ENCODE data around the gene ABHD17B.

ABHD17B gene

GRCh38 chr9:71876106-71876505 lies 34.9 kb downstream of the ABHD17B start:
- no peak for DNase-seq

GRCh38 chr9:71875345-71875744 lies 35.6 kb downstream of the ABHD17B start:
- DNase-seq, result no peak

- no peak for DNase-seq
Measured at GRCh38 chr9:71863631-71864030, 47.4 kb downstream of the ABHD17B start.

- DNase-seq, result no peak
Measured at GRCh38 chr9:71861618-71862017, 49.4 kb downstream of the ABHD17B start.

GRCh38 chr9:71859939-71860338 lies 51.1 kb downstream of the ABHD17B start:
- DNase-seq, result no peak

GRCh38 chr9:71858812-71859211 lies 52.2 kb downstream of the ABHD17B start:
- DNase-seq, result no peak

DNA sequence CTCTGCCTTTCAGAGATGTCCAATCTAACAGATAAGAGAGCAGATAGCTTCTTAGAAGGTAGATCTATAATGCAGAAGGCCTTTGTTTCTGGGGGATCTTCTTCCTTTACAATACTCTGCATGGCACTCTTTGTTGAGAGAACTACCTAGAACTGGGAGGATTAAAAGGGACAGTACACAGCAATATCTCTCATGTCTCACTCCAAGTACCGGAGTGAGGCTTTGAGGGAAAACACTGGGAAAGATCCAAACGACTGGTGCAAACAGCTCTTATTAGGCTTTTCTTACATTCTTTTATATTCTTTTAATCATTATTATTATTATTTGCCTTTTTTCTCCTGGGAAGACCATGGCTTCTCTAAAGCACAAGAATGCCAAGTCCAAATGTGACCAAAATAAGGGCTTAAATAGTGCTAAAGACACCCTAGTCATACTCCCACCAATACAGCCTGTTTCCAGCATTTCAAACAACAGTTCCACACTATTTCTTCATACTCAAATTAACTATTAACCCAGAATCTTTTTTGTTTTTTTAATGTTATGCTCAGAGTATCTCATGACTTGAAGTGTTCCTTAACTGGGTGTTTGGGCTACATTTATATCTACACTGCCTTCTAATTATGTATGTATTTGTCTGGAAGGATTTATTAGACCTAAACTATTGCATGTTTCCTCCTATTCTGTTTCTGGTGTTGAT lies 52.7 kb downstream of the ABHD17B start:
- DNase-seq, result no peak

GRCh38 chr9:71857159-71857558 lies 53.8 kb downstream of the ABHD17B start:
- DNase-seq, result no peak

DNA sequence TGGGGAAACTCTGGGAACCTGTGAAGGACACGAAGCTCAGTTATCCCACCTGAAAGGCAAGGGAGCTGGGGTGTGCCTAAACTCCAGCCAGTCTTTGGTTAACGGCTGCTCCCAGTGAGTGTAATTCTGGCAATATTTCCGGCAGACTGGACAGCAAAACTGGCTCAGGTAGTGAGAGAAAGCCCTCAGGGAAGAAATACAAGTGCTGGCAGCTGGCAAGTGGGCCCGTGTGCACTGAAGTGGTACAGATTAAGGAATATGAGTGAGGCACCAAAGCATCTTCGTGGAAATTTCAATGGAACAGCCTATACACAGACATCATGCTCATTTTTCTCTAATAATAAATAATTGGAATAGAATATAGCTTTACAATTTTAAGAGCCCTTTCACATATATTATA lies 56.2 kb downstream of the ABHD17B start:
- DNase-seq, result no peak

- no peak for DNase-seq
Measured at GRCh38 chr9:71853084-71853483, 57.9 kb downstream of the ABHD17B start.

DNA sequence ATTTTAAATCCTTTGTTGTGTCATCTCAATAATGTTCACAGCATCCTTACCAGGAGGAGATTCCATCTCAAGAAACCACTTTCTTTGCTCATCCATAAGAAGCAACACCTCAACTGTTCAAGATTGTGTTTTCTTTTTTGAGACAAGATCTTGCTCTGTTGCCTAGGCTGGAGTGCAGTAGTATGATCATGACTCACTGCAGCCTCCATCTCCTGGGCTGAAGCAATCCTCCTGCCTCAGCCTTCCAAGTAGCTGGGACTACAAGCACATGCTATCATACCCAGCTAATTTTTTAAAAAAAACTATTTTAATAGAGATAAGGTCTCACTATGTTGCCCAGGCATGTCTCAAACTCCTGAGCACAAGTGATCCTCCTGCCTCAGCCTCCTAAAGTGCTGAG lies 60.0 kb downstream of the ABHD17B start:
- no peak for DNase-seq

DNA sequence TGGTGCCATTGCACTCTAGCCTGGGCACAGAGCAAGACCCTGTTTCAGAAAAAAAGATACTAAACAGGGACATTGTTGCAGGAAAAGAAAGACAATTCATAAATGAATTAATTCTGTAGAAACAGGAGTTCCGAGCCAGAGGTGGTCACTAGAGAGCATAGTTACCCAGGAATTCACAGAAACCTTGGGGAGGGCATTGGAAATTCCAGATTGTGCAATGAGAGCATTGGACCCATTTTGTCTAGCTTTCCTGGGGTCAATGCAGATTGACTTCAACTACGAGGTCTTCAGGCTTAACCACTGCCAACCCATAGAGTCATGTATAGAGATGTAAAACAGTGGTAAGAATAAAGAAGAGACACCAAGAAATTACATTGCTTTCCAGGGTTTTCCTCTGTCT lies 63.1 kb downstream of the ABHD17B start:
- DNase-seq, result no peak

DNA sequence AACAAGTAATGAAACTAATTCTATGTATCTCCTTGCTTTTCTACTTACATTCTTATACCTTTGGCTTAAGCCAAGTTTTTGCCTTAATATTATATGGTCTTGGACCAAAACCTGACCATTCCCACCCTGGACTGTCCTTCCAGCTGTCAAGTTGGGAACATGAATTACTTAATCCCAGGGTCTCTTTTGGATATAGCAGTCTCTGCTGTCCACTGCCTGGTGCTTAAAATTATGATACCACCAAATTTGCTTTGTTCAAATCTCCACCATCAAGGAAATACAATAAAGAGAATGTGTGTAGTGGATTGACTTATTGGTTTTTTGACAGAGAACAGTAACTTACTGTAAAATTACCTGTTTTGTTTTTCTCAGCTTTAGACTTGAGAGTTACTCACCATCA lies 66.2 kb downstream of the ABHD17B start:
- DNase-seq, result no peak

DNA sequence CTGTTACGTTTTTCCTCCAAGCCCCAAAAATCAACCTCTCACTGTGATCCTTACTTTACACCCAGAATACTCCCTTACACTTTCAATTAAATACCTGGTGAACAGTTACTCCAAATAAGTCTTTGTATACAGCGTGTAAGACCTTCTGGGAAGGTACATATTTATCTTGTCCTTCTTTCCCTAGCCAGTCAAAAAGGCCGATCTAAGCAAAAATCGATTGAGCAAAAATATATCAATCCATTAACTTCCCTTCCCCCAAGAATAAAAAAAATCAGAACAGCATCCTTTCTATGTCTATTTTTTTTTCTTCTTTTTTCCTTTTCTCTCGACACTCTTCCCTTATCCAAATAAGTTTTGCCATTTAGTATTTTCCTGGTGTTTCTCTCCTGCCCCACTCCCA lies 71.3 kb downstream of the ABHD17B start:
- DNase-seq, result no peak

DNA sequence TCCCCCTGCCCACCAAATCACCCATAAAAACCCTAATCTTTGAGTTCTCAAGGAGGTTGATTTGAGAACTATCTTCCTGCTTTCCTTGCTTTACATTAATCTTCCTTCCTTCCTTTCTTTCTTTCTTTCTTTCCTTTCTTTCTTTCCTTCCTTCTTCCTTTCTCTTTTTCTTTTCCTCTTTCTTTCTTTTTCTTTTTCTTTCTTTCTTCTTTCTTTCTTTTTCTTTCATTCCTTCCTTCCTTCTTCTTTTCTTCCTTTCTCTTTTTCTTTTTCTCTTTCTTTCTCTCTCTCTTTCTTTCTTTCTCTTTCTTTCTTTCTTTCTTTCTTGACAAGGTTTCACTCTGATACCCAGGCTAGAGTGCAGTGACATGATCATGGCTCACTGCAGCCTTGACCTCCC lies 75.4 kb downstream of the ABHD17B start:
- no peak for DNase-seq

GRCh38 chr9:71830929-71831328 lies 80.1 kb downstream of the ABHD17B start:
- DNase-seq, result no peak

GRCh38 chr9:71830153-71830552 lies 80.8 kb downstream of the ABHD17B start:
- no peak for DNase-seq

DNA sequence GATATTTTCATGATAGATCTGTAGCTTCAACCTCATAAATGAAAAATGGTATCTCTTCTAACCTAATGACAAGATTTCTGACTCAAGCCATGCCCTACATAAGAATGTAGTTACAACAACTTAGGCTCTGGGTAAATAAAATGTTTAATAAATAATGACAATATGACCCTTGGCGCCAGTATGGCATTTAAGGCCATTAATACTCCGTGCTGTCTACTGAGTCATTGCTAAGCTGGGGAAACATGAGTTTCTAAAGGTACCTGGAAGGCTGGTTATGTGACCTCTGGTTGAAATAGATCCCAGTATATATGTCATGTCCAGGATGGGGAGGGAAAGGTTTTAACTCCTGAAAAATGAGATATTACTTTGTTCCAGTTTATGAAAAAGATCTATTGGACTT lies 84.7 kb downstream of the ABHD17B start:
- DNase-seq, result no peak

GRCh38 chr9:71824257-71824656 lies 86.7 kb downstream of the ABHD17B start:
- DNase-seq, result no peak

- no peak for DNase-seq
Measured at GRCh38 chr9:71822935-71823334, 88.1 kb downstream of the ABHD17B start.

- no peak for DNase-seq
Measured at GRCh38 chr9:71822456-71822855, 88.5 kb downstream of the ABHD17B start.

DNA sequence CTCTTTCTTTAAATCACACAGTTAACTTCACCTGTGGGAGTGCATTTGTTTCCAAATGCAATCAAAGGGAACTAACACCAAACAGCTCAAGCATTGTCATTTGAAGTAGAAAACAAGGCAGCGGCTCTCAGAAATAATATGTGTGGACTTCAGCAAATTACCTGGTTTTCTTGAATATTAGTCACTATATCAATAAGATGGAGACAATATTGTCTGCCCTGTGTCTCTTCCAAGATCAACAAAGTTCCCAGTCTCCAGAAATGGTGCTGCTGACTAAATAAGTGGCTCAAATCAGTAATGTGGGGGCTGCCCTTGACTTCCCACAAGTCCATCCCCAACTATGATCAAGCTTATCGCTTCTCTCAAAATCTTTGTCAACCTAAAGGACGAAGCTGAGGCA lies 89.6 kb downstream of the ABHD17B start:
- no peak for DNase-seq

GRCh38 chr9:71820403-71820921 lies 90.5 kb downstream of the ABHD17B start:
- no peak for DNase-seq

DNA sequence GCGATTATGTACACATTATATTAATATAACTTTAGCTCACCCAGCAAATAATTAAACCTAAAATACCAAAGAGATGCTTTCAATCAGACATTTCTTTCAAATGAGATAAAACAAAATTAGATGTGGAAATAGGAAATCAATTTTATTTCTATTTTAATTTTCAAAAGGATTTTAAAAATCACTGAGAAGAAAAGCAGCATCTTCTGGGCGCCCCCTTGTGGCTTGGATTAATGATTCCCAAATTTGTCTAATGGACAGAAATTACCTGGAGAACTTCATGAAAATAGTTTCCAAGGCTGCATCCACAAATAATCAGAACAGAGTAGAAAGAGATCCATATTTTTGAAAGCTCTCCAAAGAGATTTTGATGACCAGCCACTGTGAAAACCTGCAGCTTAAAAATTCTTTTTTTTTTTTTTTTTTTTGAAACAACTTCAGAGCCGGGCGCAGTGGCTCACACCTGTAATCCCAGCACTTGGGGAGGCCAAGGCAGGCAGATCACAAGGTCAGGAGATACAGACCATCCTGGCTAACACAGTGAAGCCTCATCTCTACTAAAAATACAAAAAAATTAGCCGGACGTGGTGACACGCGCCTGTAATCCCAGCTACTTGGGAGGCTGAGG lies 91.8 kb downstream of the ABHD17B start:
- peak; percentile 20 for DNase-seq

GRCh38 chr9:71816916-71817451 lies 94.0 kb downstream of the ABHD17B start:
- DNase-seq, result no peak

Data from stimulated activated naive CD4-positive, alpha-beta T cell treated with Interleukin-2 at 50 U/mL for 16 hours (primary cell).